ENCODE results near the gene ST7. TPM values are rescaled to one million over a fixed set of nuclear protein-coding genes. Genes with fewer than 3 reads are reported as not detected.

ST7 gene
- total RNA-seq, 4 donors from 2014 or later: 23.7 to 29.5 (median 25.5) TPM

- DNase-seq (ENCODE audit: low spot score) (no peak), ATAC-seq (ENCODE audit: low FRiP score) (no peak)
- TF ChIP-seq, protein P1, sequence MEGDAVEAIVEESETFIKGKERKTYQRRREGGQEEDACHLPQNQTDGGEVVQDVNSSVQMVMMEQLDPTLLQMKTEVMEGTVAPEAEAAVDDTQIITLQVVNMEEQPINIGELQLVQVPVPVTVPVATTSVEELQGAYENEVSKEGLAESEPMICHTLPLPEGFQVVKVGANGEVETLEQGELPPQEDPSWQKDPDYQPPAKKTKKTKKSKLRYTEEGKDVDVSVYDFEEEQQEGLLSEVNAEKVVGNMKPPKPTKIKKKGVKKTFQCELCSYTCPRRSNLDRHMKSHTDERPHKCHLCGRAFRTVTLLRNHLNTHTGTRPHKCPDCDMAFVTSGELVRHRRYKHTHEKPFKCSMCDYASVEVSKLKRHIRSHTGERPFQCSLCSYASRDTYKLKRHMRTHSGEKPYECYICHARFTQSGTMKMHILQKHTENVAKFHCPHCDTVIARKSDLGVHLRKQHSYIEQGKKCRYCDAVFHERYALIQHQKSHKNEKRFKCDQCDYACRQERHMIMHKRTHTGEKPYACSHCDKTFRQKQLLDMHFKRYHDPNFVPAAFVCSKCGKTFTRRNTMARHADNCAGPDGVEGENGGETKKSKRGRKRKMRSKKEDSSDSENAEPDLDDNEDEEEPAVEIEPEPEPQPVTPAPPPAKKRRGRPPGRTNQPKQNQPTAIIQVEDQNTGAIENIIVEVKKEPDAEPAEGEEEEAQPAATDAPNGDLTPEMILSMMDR (IDR thresholded peaks at IDR 0.05): no peak
These were observed 321.6 kb downstream of the ST7 start for GRCh38 chr7:117274951-117275350.

GRCh38 chr7:117277576-117277975 is 324.3 kb downstream of the ST7 start:
- TF ChIP-seq, protein P1 (IDR thresholded peaks at IDR 0.05): no peak

GRCh38 chr7:117278040-117278439 is 324.7 kb downstream of the ST7 start:
- no peak for ATAC-seq (ENCODE audit: low FRiP score)
- no peak for DNase-seq (ENCODE audit: low spot score)
- TF ChIP-seq, protein P1 (IDR thresholded peaks at IDR 0.05): no peak

More at GRCh38 chr7:117277576-117277975, 324.3 kb downstream of the ST7 start:
- ATAC-seq (ENCODE audit: low FRiP score) (no peak), DNase-seq (ENCODE audit: low spot score) (no peak)

- ATAC-seq (ENCODE audit: low FRiP score) (no peak), DNase-seq (ENCODE audit: low spot score) (no peak)
- TF ChIP-seq, protein P1 (IDR thresholded peaks at IDR 0.05): no peak
These were observed 325.9 kb downstream of the ST7 start for GRCh38 chr7:117279203-117279602.

Small RNAs within 50 kb of the gene (small RNA-seq; reads per million reads assigned to genes)
- gene AC002542.1 (not detected), gene MTCYBP6 (not detected), gene RF00019 (not detected), gene RF02179 (not detected), gene RF02180 (not detected), gene RF02181 (not detected), gene RF02183 (not detected), gene RF02184 (not detected), gene RF02185 (not detected), gene RF02188 (not detected), gene RNA5SP239 (not detected)

Other genes with a start within 250 kb of the ST7 start
- 100 to 1,000 TPM; 115 to 152 (median 125) TPM for gene CAPZA2, start 90.9 kb upstream of the ST7 start, total RNA-seq

Data from omental fat pad (tissue), 4 donors.